CD14-positive monocyte (primary cell): ENCODE measurements around the gene ACLY. TPM values are rescaled to one million over a fixed set of nuclear protein-coding genes. Genes with fewer than 3 reads are reported as not detected.

Source experiments
- DNase-seq, 3 donors: peaks; one replicate each; pipeline ENCODE4 v3.0.0-alpha.2; 2011 to 2022
- H2AFZ ChIP-seq: 2 replicates; pipeline ENCODE4 v1.6.0; 2012; ENCODE audit warnings: mild to moderate bottlenecking, low read depth, low read length, inconsistent platforms; ENCODE audit not compliant: insufficient read depth, poor library complexity, severe bottlenecking
- H3K27ac ChIP-seq, 2 donors: 1 replicate in 1 of 2; 2 replicates in 1 of 2; pipeline ENCODE4 v1.5.1; 2012 to 2013; ENCODE audit warnings: low read length in 2 of 2, control low read depth in 1 of 2, inconsistent platforms in 1 of 2, low read depth in 1 of 2, mild to moderate bottlenecking in 1 of 2
- H3K27me3 ChIP-seq, 2 donors: one replicate each; pipeline versions ENCODE4 v1.6.0 to v1.6.1; 2011 to 2013; ENCODE audit warnings: low read length in 2 of 2; ENCODE audit not compliant: control insufficient read depth in 2 of 2, insufficient read depth in 2 of 2
- H3K36me3 ChIP-seq, 2 donors: replicated peaks in 1 of 2; 1 replicate in 1 of 2; 2 replicates in 1 of 2; pipeline versions ENCODE4 v1.5.1 to v1.6.1; 2012 to 2013; ENCODE audit warnings: low read length in 2 of 2, control low read depth in 1 of 2, inconsistent platforms in 1 of 2, mild to moderate bottlenecking in 1 of 2; ENCODE audit not compliant: insufficient read depth in 2 of 2, control insufficient read depth in 1 of 2
- H3K4me1 ChIP-seq, 2 donors: 1 replicate in 1 of 2; 2 replicates in 1 of 2; pipeline versions ENCODE4 v1.5.1 to v1.6.1; 2012 to 2013; ENCODE audit warnings: low read length in 2 of 2, control low read depth in 1 of 2, inconsistent platforms in 1 of 2, mild to moderate bottlenecking in 1 of 2, moderate library complexity in 1 of 2; ENCODE audit not compliant: insufficient read depth in 2 of 2, control insufficient read depth in 1 of 2
- H3K4me2 ChIP-seq: replicated peaks from 2 replicates; pipeline ENCODE3; 2012; ENCODE audit warnings: low read length, moderate library complexity, mild to moderate bottlenecking; ENCODE audit not compliant: poor library complexity, severe bottlenecking; ENCODE audit errors: extremely low read depth
- H3K4me3 ChIP-seq, 3 experiments: fragments of 200-600 bp in 1 of 3; sonication (generic) in 1 of 3; replicated peaks in 1 of 3; 1 replicate in 2 of 3; 2 replicates in 1 of 3; pipeline ENCODE4 v1.5.1; 2011 to 2013; ENCODE audit warnings: low read length in 3 of 3, mild to moderate bottlenecking in 3 of 3, control low read depth in 2 of 3, low read depth in 2 of 3, inconsistent platforms in 1 of 3, moderate library complexity in 1 of 3
- H3K79me2 ChIP-seq: 2 replicates; pipeline ENCODE4 v1.6.0; 2012; ENCODE audit warnings: mild to moderate bottlenecking, control low read depth, inconsistent platforms, low read length, moderate library complexity; ENCODE audit not compliant: insufficient read depth
- H3K9ac ChIP-seq: 2 replicates; pipeline ENCODE4 v1.6.0; 2017; ENCODE audit warnings: low read length, mild to moderate bottlenecking; ENCODE audit not compliant: insufficient read depth, poor library complexity, severe bottlenecking
- H3K9me3 ChIP-seq, 2 donors: replicated peaks in 1 of 2; 1 replicate in 1 of 2; 2 replicates in 1 of 2; pipeline versions ENCODE4 v1.5.1 to v1.6.1; 2012 to 2013; ENCODE audit warnings: low read length in 2 of 2, control low read depth in 1 of 2; ENCODE audit not compliant: control insufficient read depth in 1 of 2, insufficient read depth in 1 of 2
- H4K20me1 ChIP-seq: 2 replicates; pipeline ENCODE4 v1.6.0; 2012; ENCODE audit warnings: mild to moderate bottlenecking, low read length, control low read depth, moderate library complexity; ENCODE audit not compliant: insufficient read depth
- H3K27ac Mint-ChIP-seq, 7 donors: one replicate each; pipeline ENCODE4 v1.8.0; 2020; ENCODE audit warnings: mild to moderate bottlenecking in 7 of 7, mixed read lengths in 7 of 7, moderate library complexity in 6 of 7, inconsistent platforms in 2 of 7
- H3K27me3 Mint-ChIP-seq, 3 donors: one replicate each; pipeline ENCODE4 v1.8.0; 2021 to 2022; ENCODE audit warnings: low read depth in 3 of 3, mild to moderate bottlenecking in 3 of 3, mixed read lengths in 3 of 3, moderate library complexity in 3 of 3, inconsistent platforms in 1 of 3
- H3K36me3 Mint-ChIP-seq, 2 donors: one replicate each; pipeline ENCODE4 v1.8.0; 2020; ENCODE audit warnings: mixed read lengths in 2 of 2, inconsistent platforms in 1 of 2, mild to moderate bottlenecking in 1 of 2
- H3K4me1 Mint-ChIP-seq: one replicate; pipeline ENCODE4 v1.8.0; 2020; ENCODE audit warnings: mild to moderate bottlenecking, mixed read lengths
- H3K4me3 Mint-ChIP-seq, 2 donors: one replicate each; pipeline ENCODE4 v1.8.0; 2020; ENCODE audit warnings: mild to moderate bottlenecking in 2 of 2, mixed read lengths in 2 of 2, moderate library complexity in 1 of 2
- H3K9me3 Mint-ChIP-seq, 7 donors: one replicate each; pipeline ENCODE4 v1.8.0; 2020 to 2022; ENCODE audit warnings: mixed read lengths in 7 of 7, mild to moderate bottlenecking in 6 of 7, moderate library complexity in 6 of 7, inconsistent platforms in 2 of 7
- WGBS: methylation state at CpG from one replicate; pipeline ENCODE4 v1.1.5; 2013; ENCODE audit warnings: missing lambda C conversion rate; ENCODE audit not compliant: insufficient coverage; 5-methylcytosine and 5-hydroxymethylcytosine counted together
- intact Hi-C, 2 donors: fragments of 100-400 bp; cut with micrococcal nuclease; formaldehyde crosslinking; loops; one replicate each; pipeline versions ENCODE4 v1.15.0 to v1.15.1; 2023
- polyA plus RNA-seq, 3 donors: library from polyadenylated mRNA; depleted of rRNA in 1 of 3; unstranded in 2 of 3; stranded (reverse) in 1 of 3; fragments of 300-500 nt in 2 of 3; fragments of >200 nt in 1 of 3; fragmentation: Illumina TruSeq in 2 of 3; gene quantifications; 1 replicate in 2 of 3; 2 replicates in 1 of 3; pipeline ENCODE4 v1.2.3, GENCODE V29; 2012 to 2021
- TF ChIP-seq, protein P1 (sequence below): fragments of 200-600 bp; IDR thresholded peaks from one replicate; pipeline ENCODE4 v1.8.0; 2022; ENCODE audit warnings: antibody characterized with exemption, mild to moderate bottlenecking

The ACLY gene
- polyA plus RNA-seq, 3 donors = 41.0 to 48.3 (median 45.1) TPM

DNA sequence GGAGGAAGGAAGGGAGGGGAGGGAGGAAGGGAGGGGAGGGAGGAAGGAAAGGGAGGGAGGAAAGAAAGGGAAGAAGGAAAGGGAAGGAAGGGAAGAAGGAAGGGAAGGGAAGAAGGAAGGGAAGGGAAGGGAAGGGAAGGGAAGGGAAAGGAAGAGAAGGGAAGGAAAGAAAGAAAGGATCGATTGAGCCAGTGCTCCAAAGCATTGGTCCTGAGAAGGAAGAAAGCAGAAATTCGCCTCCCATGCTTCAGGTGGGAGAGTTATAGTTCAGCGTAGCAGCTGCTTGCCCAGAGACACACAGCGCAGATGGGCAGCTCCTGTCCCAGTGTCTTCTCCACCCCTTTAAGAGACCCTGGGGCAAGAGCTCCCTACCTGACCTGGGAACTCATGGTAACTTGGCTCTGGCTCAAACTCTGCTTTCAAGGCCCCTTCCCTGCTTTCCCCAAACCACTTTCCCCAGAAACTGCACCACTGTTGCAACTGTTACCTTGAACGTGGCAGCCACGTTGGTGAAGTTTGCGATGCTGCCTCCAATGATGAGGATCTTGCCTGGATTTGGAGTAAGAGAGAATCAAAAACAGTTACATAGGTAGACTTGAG, 14.4 kb downstream of the ACLY start:
- H3K4me3 Mint-ChIP-seq = no peak overlapping the region
- no peaks in the 10 kb centered on the region for H3K4me1 ChIP-seq

DNA sequence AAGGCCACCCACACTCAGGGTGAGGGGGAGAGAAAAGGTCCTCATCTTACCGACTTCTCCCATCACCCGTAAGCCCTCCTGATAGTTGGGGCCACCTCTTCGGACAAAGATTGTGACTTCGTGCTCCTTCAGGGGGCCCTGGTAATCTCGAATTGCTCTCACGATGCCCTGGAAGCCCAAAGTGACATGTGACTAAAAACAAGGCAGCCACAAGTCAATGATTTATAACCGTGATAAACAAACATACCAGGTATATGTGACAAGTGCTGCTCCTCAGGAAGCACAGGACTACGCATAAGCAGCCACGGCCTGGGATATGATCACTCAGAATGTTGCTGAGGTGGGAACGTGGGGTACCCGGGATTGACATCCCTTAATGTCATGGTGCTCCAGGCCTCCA, 17.1 kb downstream of the ACLY start:
- Histone ChIP-seq H3K4me3 (no peak overlapping the region), H3K36me3 (peaks cover 86 to 100% of the 10 kb centered on the region in 2 donors), H2AFZ (no peak overlapping the region), H3K27me3 (no peaks in the 10 kb centered on the region), H3K4me1 (no peaks in the 10 kb centered on the region), H3K4me2 (no peak overlapping the region), H3K79me2 (no peaks in the 10 kb centered on the region), H4K20me1 (no peaks in the 10 kb centered on the region), H3K9ac (no peak overlapping the region), H3K9me3 (no peaks in the 10 kb centered on the region), H3K27ac (no peak overlapping the region)
- H3K9me3 Mint-ChIP-seq = peaks cover 0 to 2% (median 0%) of the 10 kb centered on the region in 7 donors
- H3K4me1 Mint-ChIP-seq = no peaks in the 10 kb centered on the region
- no peak overlapping the region for H3K4me3 Mint-ChIP-seq
- TF ChIP-seq, protein P1, sequence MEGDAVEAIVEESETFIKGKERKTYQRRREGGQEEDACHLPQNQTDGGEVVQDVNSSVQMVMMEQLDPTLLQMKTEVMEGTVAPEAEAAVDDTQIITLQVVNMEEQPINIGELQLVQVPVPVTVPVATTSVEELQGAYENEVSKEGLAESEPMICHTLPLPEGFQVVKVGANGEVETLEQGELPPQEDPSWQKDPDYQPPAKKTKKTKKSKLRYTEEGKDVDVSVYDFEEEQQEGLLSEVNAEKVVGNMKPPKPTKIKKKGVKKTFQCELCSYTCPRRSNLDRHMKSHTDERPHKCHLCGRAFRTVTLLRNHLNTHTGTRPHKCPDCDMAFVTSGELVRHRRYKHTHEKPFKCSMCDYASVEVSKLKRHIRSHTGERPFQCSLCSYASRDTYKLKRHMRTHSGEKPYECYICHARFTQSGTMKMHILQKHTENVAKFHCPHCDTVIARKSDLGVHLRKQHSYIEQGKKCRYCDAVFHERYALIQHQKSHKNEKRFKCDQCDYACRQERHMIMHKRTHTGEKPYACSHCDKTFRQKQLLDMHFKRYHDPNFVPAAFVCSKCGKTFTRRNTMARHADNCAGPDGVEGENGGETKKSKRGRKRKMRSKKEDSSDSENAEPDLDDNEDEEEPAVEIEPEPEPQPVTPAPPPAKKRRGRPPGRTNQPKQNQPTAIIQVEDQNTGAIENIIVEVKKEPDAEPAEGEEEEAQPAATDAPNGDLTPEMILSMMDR = no peak
- intact Hi-C loops = no loop called here
- H3K27me3 Mint-ChIP-seq = peaks cover 0 to 2% (median 0%) of the 10 kb centered on the region in 3 donors
- WGBS = 83% methylated on average over 6 of the region's 11 CpGs
- peak overlapping the region in 2 of 7 donors; percentile 3 to 45 for H3K27ac Mint-ChIP-seq
- no peak for DNase-seq
- H3K36me3 Mint-ChIP-seq = peaks cover 79 to 100% of the 10 kb centered on the region in 2 donors

More for the DNA sequence above, 14.4 kb downstream of the ACLY start:
- no peaks in the 10 kb centered on the region for H3K9me3 ChIP-seq
- peaks cover 84 to 100% of the 10 kb centered on the region in 2 donors for H3K36me3 ChIP-seq
- Mint-ChIP-seq H3K9me3 (peaks cover 0 to 2% (median 0%) of the 10 kb centered on the region in 7 donors), H3K4me1 (no peaks in the 10 kb centered on the region), H3K27ac (peak overlapping the region in 2 of 7 donors; percentile 41 to 56), H3K36me3 (peaks cover 79 to 100% of the 10 kb centered on the region in 2 donors), H3K27me3 (peaks cover 0 to 2% (median 0%) of the 10 kb centered on the region in 3 donors)
- TF ChIP-seq, protein P1 = no peak
- H2AFZ ChIP-seq = no peak overlapping the region
- no peak overlapping the region for H3K4me3 ChIP-seq
- H3K27ac ChIP-seq = no peak overlapping the region
- no peak for DNase-seq
- H3K4me2 ChIP-seq = no peak overlapping the region
- H3K79me2 ChIP-seq = no peaks in the 10 kb centered on the region
- H3K27me3 ChIP-seq = no peaks in the 10 kb centered on the region
- no peak overlapping the region for H3K9ac ChIP-seq
- no CpG with 5 or more reads among the region's 7 CpGs for WGBS
- intact Hi-C loops = no loop called here
- no peaks in the 10 kb centered on the region for H4K20me1 ChIP-seq
